H9 (cell line): Measurements from ENCODE around the gene AP2A1. TPM values are rescaled to one million over a fixed set of nuclear protein-coding genes. Genes with fewer than 3 reads are reported as not detected.

ENCODE experiments used
- DNase-seq: peaks from one replicate; pipeline ENCODE4 v3.0.0-alpha.2; 2017
- H2AFZ ChIP-seq: one replicate; pipeline ENCODE4 v1.6.1; 2013; ENCODE audit warnings: mild to moderate bottlenecking, low read length, control low read depth, moderate library complexity
- H2AK5ac ChIP-seq: 2 replicates; pipeline ENCODE4 v1.6.1; 2013; ENCODE audit warnings: low read length, control low read depth, mixed read lengths; ENCODE audit not compliant: insufficient read length
- H2BK120ac ChIP-seq: one replicate; pipeline ENCODE4 v1.6.1; 2013; ENCODE audit warnings: low read depth, mild to moderate bottlenecking, low read length, control low read depth, inconsistent platforms; ENCODE audit not compliant: poor library complexity, severe bottlenecking
- H2BK12ac ChIP-seq: 2 replicates; pipeline ENCODE4 v1.6.1; 2013; ENCODE audit warnings: low read length, control low read depth, mixed read lengths, low read depth; ENCODE audit not compliant: insufficient read length
- H2BK15ac ChIP-seq: 2 replicates; pipeline ENCODE4 v1.6.1; 2013; ENCODE audit warnings: low read depth, low read length, control low read depth
- H2BK20ac ChIP-seq: one replicate; pipeline ENCODE4 v1.6.1; 2013; ENCODE audit warnings: low read depth, mild to moderate bottlenecking, low read length, control low read depth, inconsistent platforms; ENCODE audit not compliant: poor library complexity, severe bottlenecking
- H2BK5ac ChIP-seq: 2 replicates; pipeline ENCODE4 v1.6.1; 2013; ENCODE audit warnings: low read length, control low read depth, mixed read lengths; ENCODE audit not compliant: insufficient read length
- H3K14ac ChIP-seq: 2 replicates; pipeline ENCODE4 v1.6.1; 2013; ENCODE audit warnings: low read length, control low read depth; ENCODE audit not compliant: insufficient read depth
- H3K18ac ChIP-seq: 2 replicates; pipeline ENCODE4 v1.6.1; 2013; ENCODE audit warnings: low read depth, mild to moderate bottlenecking, mixed read lengths, low read length, control low read depth; ENCODE audit not compliant: insufficient read length
- H3K23ac ChIP-seq: 2 replicates; pipeline ENCODE4 v1.6.1; 2013; ENCODE audit warnings: low read length, control low read depth, mixed read lengths, low read depth; ENCODE audit not compliant: insufficient read length
- H3K23me2 ChIP-seq: 2 replicates; pipeline ENCODE4 v1.6.1; 2013; ENCODE audit warnings: low read depth, mild to moderate bottlenecking, mixed read lengths, low read length, control low read depth; ENCODE audit not compliant: insufficient read length, poor library complexity, severe bottlenecking
- H3K27ac ChIP-seq: 2 replicates; pipeline ENCODE4 v1.5.1; 2013; ENCODE audit warnings: low read length, control low read depth, mixed read lengths, low read depth; ENCODE audit not compliant: insufficient read length
- H3K27me3 ChIP-seq: 2 replicates; pipeline ENCODE4 v1.6.1; 2013; ENCODE audit warnings: low read length, control low read depth, inconsistent platforms; ENCODE audit not compliant: insufficient read depth
- H3K4ac ChIP-seq: 2 replicates; pipeline ENCODE4 v1.6.1; 2013; ENCODE audit warnings: low read depth, mild to moderate bottlenecking, control low read depth, inconsistent platforms, low read length, moderate library complexity
- H3K4me1 ChIP-seq: 2 replicates; pipeline ENCODE4 v1.6.1; 2013; ENCODE audit warnings: low read length, control low read depth, inconsistent platforms; ENCODE audit not compliant: insufficient read depth
- H3K4me2 ChIP-seq: 2 replicates; pipeline ENCODE4 v1.6.1; 2013; ENCODE audit warnings: low read length, control low read depth, mixed read lengths; ENCODE audit not compliant: insufficient read length, insufficient read depth
- H3K56ac ChIP-seq: 2 replicates; pipeline ENCODE4 v1.6.1; 2013; ENCODE audit warnings: low read depth, mild to moderate bottlenecking, mixed read lengths, low read length, control low read depth; ENCODE audit not compliant: insufficient read length
- H3K79me1 ChIP-seq: 2 replicates; pipeline ENCODE4 v1.6.1; 2013; ENCODE audit warnings: low read depth, mild to moderate bottlenecking, moderate library complexity, low read length, control low read depth, inconsistent platforms; ENCODE audit not compliant: insufficient read depth, poor library complexity, severe bottlenecking
- H3K79me2 ChIP-seq: 2 replicates; pipeline ENCODE4 v1.6.1; 2013; ENCODE audit warnings: low read length, control low read depth, inconsistent platforms; ENCODE audit not compliant: insufficient read depth
- H3K9ac ChIP-seq: 2 replicates; pipeline ENCODE4 v1.6.1; 2013; ENCODE audit warnings: low read length, control low read depth, mixed read lengths; ENCODE audit not compliant: insufficient read length; ENCODE audit errors: extremely low read depth
- H3K9me3 ChIP-seq: one replicate; pipeline ENCODE4 v1.6.1; 2013; ENCODE audit warnings: low read depth, low read length, inconsistent platforms; ENCODE audit not compliant: control insufficient read depth
- H3T11ph ChIP-seq: one replicate; pipeline ENCODE4 v1.6.1; 2013; ENCODE audit warnings: mild to moderate bottlenecking, low read length, control low read depth, inconsistent platforms
- H4K20me1 ChIP-seq: one replicate; pipeline ENCODE4 v1.6.1; 2013; ENCODE audit not compliant: control insufficient read depth, insufficient read length, insufficient read depth
- H4K5ac ChIP-seq: 2 replicates; pipeline ENCODE4 v1.6.1; 2013; ENCODE audit warnings: low read depth, mild to moderate bottlenecking, mixed read lengths, low read length, control low read depth; ENCODE audit not compliant: insufficient read length
- H4K8ac ChIP-seq: replicated peaks from 2 replicates; pipeline ENCODE4 v1.6.1; 2013; ENCODE audit warnings: low read length, control low read depth, mixed read lengths, low read depth; ENCODE audit not compliant: insufficient read length
- H4K91ac ChIP-seq: 2 replicates; pipeline ENCODE4 v1.6.1; 2013; ENCODE audit warnings: low read depth, mild to moderate bottlenecking, moderate library complexity, mixed read lengths, low read length, control low read depth; ENCODE audit not compliant: insufficient read length
- H3K27ac Mint-ChIP-seq, 3 experiments: 2 replicates in 2 of 3; 3 replicates in 1 of 3; pipeline ENCODE4 v1.8.0; 2020 to 2021; ENCODE audit warnings: mixed read lengths in 3 of 3, mild to moderate bottlenecking in 1 of 3, moderate library complexity in 1 of 3
- H3K27me3 Mint-ChIP-seq: 2 replicates; pipeline ENCODE4 v1.8.0; 2021; ENCODE audit warnings: low read depth, mild to moderate bottlenecking, moderate library complexity, mixed read lengths
- H3K36me3 Mint-ChIP-seq, 3 experiments: 2 replicates in 2 of 3; 3 replicates in 1 of 3; pipeline ENCODE4 v1.8.0; 2020 to 2021; ENCODE audit warnings: low read depth in 3 of 3, mixed read lengths in 3 of 3; ENCODE audit not compliant: insufficient read depth in 1 of 3
- H3K4me1 Mint-ChIP-seq, 2 experiments: 2 replicates each; pipeline ENCODE4 v1.8.0; 2020; ENCODE audit warnings: mixed read lengths in 2 of 2
- H3K4me3 Mint-ChIP-seq, 2 experiments: 2 replicates in 1 of 2; 3 replicates in 1 of 2; pipeline ENCODE4 v1.8.0; 2020 to 2021; ENCODE audit warnings: mild to moderate bottlenecking in 2 of 2, mixed read lengths in 2 of 2, moderate library complexity in 1 of 2
- H3K9me3 Mint-ChIP-seq, 2 experiments: 2 replicates in 1 of 2; 3 replicates in 1 of 2; pipeline ENCODE4 v1.8.0; 2020; ENCODE audit warnings: mild to moderate bottlenecking in 2 of 2, mixed read lengths in 2 of 2, moderate library complexity in 1 of 2
- CTCF ChIP-seq: fragments of 200-600 bp; sonication (generic); conservative IDR thresholded peaks from 3 replicates; pipeline ENCODE4 v1.8.0; 2021; ENCODE audit warnings: antibody characterized with exemption, mild to moderate bottlenecking
- WGBS: extraction: QIAGEN DNeasy Blood & Tissue Kit; methylation state at CpG from one replicate; pipeline ENCODE4 v1.1.7; 2013; ENCODE audit warnings: missing lambda C conversion rate, low lambda C conversion rate, mixed read lengths; ENCODE audit not compliant: insufficient read length; ENCODE audit errors: extremely low coverage; 5-methylcytosine and 5-hydroxymethylcytosine counted together
- total RNA-seq: library from RNA; stranded (reverse); gene quantifications from 2 replicates; pipeline ENCODE4 v1.2.1, GENCODE V29; 2021

AP2A1 gene
- total RNA-seq, 1 experiment from 2014 or later, result 108 TPM

- H3K27me3 ChIP-seq, result no peaks in the 10 kb centered on the region
- H3K9me3 ChIP-seq, result no peaks in the 10 kb centered on the region
- H3K18ac ChIP-seq, result no peak overlapping the region
- no peak overlapping the region for H3K4me2 ChIP-seq
- H3K23ac ChIP-seq, result no peak overlapping the region
- H2BK120ac ChIP-seq, result no peak overlapping the region
- H2AK5ac ChIP-seq, result no peak overlapping the region
- H3T11ph ChIP-seq, result no peak overlapping the region
- no peak overlapping the region for H2BK20ac ChIP-seq
- H3K9me3 Mint-ChIP-seq, result no peaks in the 10 kb centered on the region
- no peak for TF ChIP-seq CTCF
- no peak overlapping the region for H3K14ac ChIP-seq
- peaks cover 6% of the 10 kb centered on the region for H4K20me1 ChIP-seq
- peaks cover 15 to 22% of the 10 kb centered on the region in 2 experiments for H3K4me1 Mint-ChIP-seq
- no peak overlapping the region for H3K56ac ChIP-seq
- H3K4me1 ChIP-seq, result no peaks in the 10 kb centered on the region
- H4K91ac ChIP-seq, result no peak overlapping the region
- DNase-seq, result no peak
- WGBS, result no CpG with 5 or more reads among the region's 21 CpGs
- peak overlapping the region in 1 of 2 experiments; percentile 44; a peak in 2 of 5 replicates for H3K4me3 Mint-ChIP-seq
- H3K4ac ChIP-seq, result no peak overlapping the region
- peaks cover 6% of the 10 kb centered on the region for H3K23me2 ChIP-seq
- peaks cover 11% of the 10 kb centered on the region for H3K79me1 ChIP-seq
- H3K79me2 ChIP-seq, result peaks cover 9% of the 10 kb centered on the region; the same call in 1 of the 2 replicates
- H4K8ac ChIP-seq, result no peak overlapping the region
- H2BK12ac ChIP-seq, result no peak overlapping the region
- peak overlapping the region in 2 of 3 experiments; percentile 89 to 91; a peak in 3 of 7 replicates for H3K27ac Mint-ChIP-seq
- H2AFZ ChIP-seq, result no peak overlapping the region
- H2BK5ac ChIP-seq, result no peak overlapping the region
- no peak overlapping the region for H3K27ac ChIP-seq
- H3K27me3 Mint-ChIP-seq, result peaks cover 2% of the 10 kb centered on the region; the same call in 1 of the 2 replicates
- peaks cover 21 to 68% (median 66%) of the 10 kb centered on the region in 3 experiments for H3K36me3 Mint-ChIP-seq
- no peak overlapping the region for H4K5ac ChIP-seq
- no peak overlapping the region for H2BK15ac ChIP-seq
- H3K9ac ChIP-seq, result no peak overlapping the region
These were observed 89.1 kb downstream of the AP2A1 start for GRCh38 chr19:49855676-49856573.
